Neural cell (in vitro differentiated cells): ENCODE data around the gene SMARCC1. TPM values are rescaled to one million over a fixed set of nuclear protein-coding genes. Genes with fewer than 3 reads are reported as not detected.

Source experiments
- H2AFZ ChIP-seq: fragments of 200-600, 300-800 bp; sonication (generic), shearing (Covaris generic); 2 replicates; pipeline ENCODE4 v1.6.0; 2014; ENCODE audit warnings: low read depth, mild to moderate bottlenecking, antibody characterized with exemption, low read length, moderate library complexity
- H3F3A ChIP-seq: fragments of 200-600 bp; shearing (Covaris generic); 2 replicates; pipeline ENCODE4 v1.6.1; 2016; ENCODE audit warnings: mild to moderate bottlenecking, moderate library complexity, mixed read lengths, antibody characterized with exemption, low read length; ENCODE audit not compliant: insufficient read depth, poor library complexity, severe bottlenecking
- H3K27ac ChIP-seq: fragments of 200-600, 300-800 bp; sonication (generic), shearing (Covaris generic); 2 replicates; pipeline ENCODE4 v1.5.1; 2014; ENCODE audit warnings: mild to moderate bottlenecking, low read length, moderate library complexity
- H3K27me3 ChIP-seq: fragments of 300-800, 200-600 bp; sonication (generic), shearing (Covaris generic); 2 replicates; pipeline ENCODE4 v1.6.0; 2014; ENCODE audit warnings: mild to moderate bottlenecking, low read depth, low read length, moderate library complexity; ENCODE audit not compliant: insufficient read depth
- H3K36me3 ChIP-seq: fragments of 300-800, 200-600 bp; sonication (generic), shearing (Covaris generic); 2 replicates; pipeline ENCODE4 v1.5.1; 2014; ENCODE audit warnings: mild to moderate bottlenecking, antibody characterized with exemption, low read length, moderate library complexity; ENCODE audit not compliant: insufficient read depth
- H3K4me2 ChIP-seq: fragments of 300-800, 200-600 bp; sonication (generic), shearing (Covaris generic); 2 replicates; pipeline ENCODE4 v1.6.0; 2014; ENCODE audit warnings: mild to moderate bottlenecking, low read length
- H3K4me3 ChIP-seq: fragments of 300-800, 200-600 bp; sonication (generic), shearing (Covaris generic); 2 replicates; pipeline ENCODE4 v1.5.1; 2014; ENCODE audit warnings: mild to moderate bottlenecking, low read length, moderate library complexity
- H3K79me2 ChIP-seq: fragments of 200-600 bp; shearing (Covaris generic); replicated peaks from 2 replicates; pipeline ENCODE4 v1.6.0; 2014; ENCODE audit warnings: mild to moderate bottlenecking, low read length, moderate library complexity; ENCODE audit not compliant: insufficient read depth
- H3K9ac ChIP-seq: fragments of 300-800, 200-600 bp; sonication (generic), shearing (Covaris generic); 2 replicates; pipeline ENCODE4 v1.6.1; 2016; ENCODE audit warnings: mild to moderate bottlenecking, low read length, mixed read lengths
- H3K9me2 ChIP-seq: fragments of 200-600 bp; shearing (Covaris generic); 2 replicates; pipeline ENCODE4 v1.6.1; 2016; ENCODE audit warnings: mild to moderate bottlenecking, low read length, mixed read lengths; ENCODE audit not compliant: insufficient read depth
- H3K9me3 ChIP-seq: fragments of 200-600, 300-800 bp; sonication (generic), shearing (Covaris generic); 2 replicates; pipeline ENCODE4 v1.6.1; 2016; ENCODE audit warnings: mild to moderate bottlenecking, mixed run types, low read length, moderate library complexity, mixed read lengths
- H4K20me1 ChIP-seq: fragments of 200-600 bp; shearing (Covaris generic); 2 replicates; pipeline ENCODE4 v1.6.1; 2016; ENCODE audit warnings: mild to moderate bottlenecking, mixed run types; ENCODE audit not compliant: insufficient read depth
- CTCF ChIP-seq: fragments of 450-650 bp; IDR thresholded peaks from 2 replicates; pipeline ENCODE4 v1.5.1; 2014; ENCODE audit warnings: antibody characterized with exemption, mild to moderate bottlenecking, moderate library complexity; ENCODE audit not compliant: poor library complexity, severe bottlenecking
- EP300 ChIP-seq: fragments of 450-650 bp; conservative IDR thresholded peaks from 2 replicates; pipeline ENCODE4 v1.6.1; 2014; ENCODE audit warnings: antibody characterized with exemption, mild to moderate bottlenecking, moderate library complexity; ENCODE audit not compliant: poor library complexity, severe bottlenecking
- EZH2 ChIP-seq: fragments of 200-600, 300-800 bp; shearing (Covaris generic), sonication (generic); IDR thresholded peaks from 2 replicates; pipeline ENCODE4 v1.6.1; 2014; ENCODE audit warnings: antibody characterized with exemption, low read length, borderline replicate concordance, mild to moderate bottlenecking; ENCODE audit not compliant: insufficient read depth, poor library complexity, severe bottlenecking
- MXI1 ChIP-seq: fragments of 450-650 bp; conservative IDR thresholded peaks from 2 replicates; pipeline ENCODE4 v1.6.1; 2014; ENCODE audit warnings: antibody characterized with exemption, mild to moderate bottlenecking; ENCODE audit not compliant: poor library complexity, severe bottlenecking
- POLR2AphosphoS5 ChIP-seq: IDR thresholded peaks from 2 replicates; pipeline ENCODE4 v1.6.1; 2012
- RAD21 ChIP-seq: fragments of 450-650 bp; conservative IDR thresholded peaks from 2 replicates; pipeline ENCODE4 v1.6.1; 2014; ENCODE audit warnings: antibody characterized with exemption, mild to moderate bottlenecking, moderate library complexity
- SMC3 ChIP-seq: fragments of 450-650 bp; conservative IDR thresholded peaks from 2 replicates; pipeline ENCODE4 v1.6.1; 2014; ENCODE audit warnings: antibody characterized with exemption, mild to moderate bottlenecking, moderate library complexity; ENCODE audit not compliant: poor library complexity
- TAF1 ChIP-seq: IDR thresholded peaks from 2 replicates; pipeline ENCODE4 v1.6.1; 2012; ENCODE audit warnings: low read depth
- polyA plus RNA-seq: library from polyadenylated mRNA; depleted of rRNA; stranded (reverse); fragments of >200 nt; gene quantifications from 2 replicates; pipeline ENCODE4 v1.2.3, GENCODE V29; 2014
- TF ChIP-seq, protein P1 (sequence below): IDR thresholded peaks from 2 replicates; pipeline ENCODE4 v1.6.1; 2012; ENCODE audit warnings: borderline replicate concordance

Gene SMARCC1
- polyA plus RNA-seq, 1 donor from 2014 or later: 29.4 TPM

- H3K9me3 ChIP-seq: no peaks in the 10 kb centered on the region
- peaks cover 10% of the 10 kb centered on the region for H3K79me2 ChIP-seq
- no peak overlapping the region for H2AFZ ChIP-seq
- H4K20me1 ChIP-seq: peaks cover 2% of the 10 kb centered on the region
- TF ChIP-seq EZH2: no peak
- no peak for TF ChIP-seq TAF1
- no peak for TF ChIP-seq MXI1
- no peak for TF ChIP-seq EP300
- TF ChIP-seq RAD21: no peak
- TF ChIP-seq SMC3: no peak
- TF ChIP-seq CTCF: no peak
- TF ChIP-seq, protein P1, sequence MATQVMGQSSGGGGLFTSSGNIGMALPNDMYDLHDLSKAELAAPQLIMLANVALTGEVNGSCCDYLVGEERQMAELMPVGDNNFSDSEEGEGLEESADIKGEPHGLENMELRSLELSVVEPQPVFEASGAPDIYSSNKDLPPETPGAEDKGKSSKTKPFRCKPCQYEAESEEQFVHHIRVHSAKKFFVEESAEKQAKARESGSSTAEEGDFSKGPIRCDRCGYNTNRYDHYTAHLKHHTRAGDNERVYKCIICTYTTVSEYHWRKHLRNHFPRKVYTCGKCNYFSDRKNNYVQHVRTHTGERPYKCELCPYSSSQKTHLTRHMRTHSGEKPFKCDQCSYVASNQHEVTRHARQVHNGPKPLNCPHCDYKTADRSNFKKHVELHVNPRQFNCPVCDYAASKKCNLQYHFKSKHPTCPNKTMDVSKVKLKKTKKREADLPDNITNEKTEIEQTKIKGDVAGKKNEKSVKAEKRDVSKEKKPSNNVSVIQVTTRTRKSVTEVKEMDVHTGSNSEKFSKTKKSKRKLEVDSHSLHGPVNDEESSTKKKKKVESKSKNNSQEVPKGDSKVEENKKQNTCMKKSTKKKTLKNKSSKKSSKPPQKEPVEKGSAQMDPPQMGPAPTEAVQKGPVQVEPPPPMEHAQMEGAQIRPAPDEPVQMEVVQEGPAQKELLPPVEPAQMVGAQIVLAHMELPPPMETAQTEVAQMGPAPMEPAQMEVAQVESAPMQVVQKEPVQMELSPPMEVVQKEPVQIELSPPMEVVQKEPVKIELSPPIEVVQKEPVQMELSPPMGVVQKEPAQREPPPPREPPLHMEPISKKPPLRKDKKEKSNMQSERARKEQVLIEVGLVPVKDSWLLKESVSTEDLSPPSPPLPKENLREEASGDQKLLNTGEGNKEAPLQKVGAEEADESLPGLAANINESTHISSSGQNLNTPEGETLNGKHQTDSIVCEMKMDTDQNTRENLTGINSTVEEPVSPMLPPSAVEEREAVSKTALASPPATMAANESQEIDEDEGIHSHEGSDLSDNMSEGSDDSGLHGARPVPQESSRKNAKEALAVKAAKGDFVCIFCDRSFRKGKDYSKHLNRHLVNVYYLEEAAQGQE: no peak
- no peak for TF ChIP-seq POLR2AphosphoS5
- H3F3A ChIP-seq: no peaks in the 10 kb centered on the region
- no peak overlapping the region for H3K4me2 ChIP-seq
- no peaks in the 10 kb centered on the region for H3K9me2 ChIP-seq
- peaks cover 4% of the 10 kb centered on the region for H3K36me3 ChIP-seq
- H3K4me3 ChIP-seq: no peak overlapping the region
- no peak overlapping the region for H3K27ac ChIP-seq
- no peak overlapping the region for H3K9ac ChIP-seq
- H3K27me3 ChIP-seq: no peaks in the 10 kb centered on the region
These were observed 70.1 kb downstream of the SMARCC1 start for GRCh38 chr3:47711596-47711995.

DNA sequence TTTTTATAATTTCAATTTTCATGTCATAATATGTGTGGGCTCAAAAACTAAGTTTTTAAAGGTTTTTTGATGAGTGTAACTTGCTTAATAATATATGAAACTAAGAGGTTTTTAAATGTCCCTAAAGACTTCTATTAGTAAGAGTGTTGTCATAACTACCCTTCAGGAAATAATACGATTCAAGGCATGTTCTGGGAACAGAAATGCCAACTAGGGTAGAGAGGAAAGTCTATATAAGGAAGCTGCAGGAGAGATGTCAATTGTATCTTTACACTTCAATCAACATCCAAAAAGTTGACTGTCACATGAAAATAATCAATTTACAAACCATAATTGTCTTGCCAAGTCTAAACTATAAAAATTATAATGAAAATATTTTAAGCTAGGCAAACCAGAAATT is 76.3 kb downstream of the SMARCC1 start:
- H3K27me3 ChIP-seq: no peaks in the 10 kb centered on the region
- no peaks in the 10 kb centered on the region for H4K20me1 ChIP-seq
- H3K4me3 ChIP-seq: no peak overlapping the region
- H3K9me3 ChIP-seq: no peaks in the 10 kb centered on the region
- no peak overlapping the region for H3K4me2 ChIP-seq
- H3K9me2 ChIP-seq: no peaks in the 10 kb centered on the region
- H3K9ac ChIP-seq: no peak overlapping the region
- TF ChIP-seq CTCF (no peak), SMC3 (no peak), TAF1 (no peak), EP300 (no peak), RAD21 (no peak)
- TF ChIP-seq, protein P1: no peak
- H3K79me2 ChIP-seq: no peaks in the 10 kb centered on the region
- peaks cover 17% of the 10 kb centered on the region for H3K36me3 ChIP-seq
- H2AFZ ChIP-seq: no peak overlapping the region
- H3F3A ChIP-seq: no peaks in the 10 kb centered on the region
- no peak overlapping the region for H3K27ac ChIP-seq
